HS-27A (cell line): Measurements from ENCODE around the gene HSD17B1.
"Not testable (repeated sequence)": the region's sequence is repeated elsewhere in the genome, so short reads cannot be mapped to it uniquely, and the experiment has no call there.

ENCODE experiments used
- DNase-seq: peaks from one replicate; pipeline ENCODE4 v3.0.0-alpha.2; 2012; ENCODE audit warnings: low read depth, missing footprints

HSD17B1 gene

DNA sequence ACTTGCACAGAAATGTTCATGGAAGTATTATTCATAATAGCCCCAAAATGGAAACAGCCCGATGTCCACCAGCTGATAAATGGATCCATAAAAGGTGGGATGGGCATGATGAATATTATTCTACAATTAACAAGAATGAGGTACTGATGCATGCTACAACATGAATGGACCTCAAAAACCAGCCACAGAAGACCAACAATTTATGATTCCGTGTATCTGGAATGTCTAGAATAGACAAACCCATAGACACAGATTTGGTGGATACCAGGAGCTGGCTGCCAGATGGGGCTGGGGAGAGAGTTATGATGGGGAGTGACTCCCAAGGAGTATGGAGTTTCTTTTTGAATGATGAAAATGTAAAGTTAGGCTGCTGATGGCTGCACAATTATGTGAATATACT lies 27.5 kb upstream of the HSD17B1 start:
- DNase-seq = no peak

DNA sequence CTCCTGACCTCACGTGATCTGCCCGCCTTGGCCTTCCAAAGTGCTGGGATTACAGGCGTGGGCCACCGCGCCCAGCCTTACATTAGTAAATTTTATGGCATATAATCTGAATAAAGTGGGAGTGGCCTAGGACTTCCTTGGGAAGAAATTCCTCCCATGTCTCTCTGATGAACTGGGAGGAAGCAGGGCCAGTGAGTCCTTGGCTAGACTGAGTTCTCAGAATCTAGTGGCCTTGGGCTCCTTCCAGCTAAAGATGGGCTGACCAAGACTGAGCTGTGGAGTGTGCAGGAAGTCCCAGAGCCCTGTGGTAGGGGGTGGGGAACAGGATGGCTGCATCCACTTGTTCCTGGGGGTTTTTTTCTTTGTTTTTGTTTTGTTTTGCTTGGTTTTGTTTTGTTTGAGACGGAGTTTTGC lies 26.7 kb upstream of the HSD17B1 start:
- no peak for DNase-seq

DNA sequence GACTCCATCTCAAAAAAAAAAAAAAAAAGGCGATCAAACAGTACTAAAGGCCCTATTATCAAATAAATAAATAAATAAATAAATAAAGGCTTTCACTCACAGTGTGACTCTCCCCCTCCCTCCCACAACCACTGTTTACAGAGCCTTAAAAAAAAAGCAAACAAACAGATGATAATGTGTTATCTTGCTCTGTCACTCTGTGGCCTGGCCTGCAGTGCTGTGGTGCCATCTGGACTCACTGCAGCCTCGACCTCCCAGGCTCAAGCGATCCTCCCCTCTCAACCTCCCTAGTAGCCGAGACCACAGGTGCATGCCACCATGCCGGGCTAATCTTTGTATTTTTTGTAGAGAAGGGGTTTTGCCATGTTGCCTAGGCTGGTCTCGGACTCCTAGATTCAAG lies 24.8 kb upstream of the HSD17B1 start:
- DNase-seq = no peak

DNA sequence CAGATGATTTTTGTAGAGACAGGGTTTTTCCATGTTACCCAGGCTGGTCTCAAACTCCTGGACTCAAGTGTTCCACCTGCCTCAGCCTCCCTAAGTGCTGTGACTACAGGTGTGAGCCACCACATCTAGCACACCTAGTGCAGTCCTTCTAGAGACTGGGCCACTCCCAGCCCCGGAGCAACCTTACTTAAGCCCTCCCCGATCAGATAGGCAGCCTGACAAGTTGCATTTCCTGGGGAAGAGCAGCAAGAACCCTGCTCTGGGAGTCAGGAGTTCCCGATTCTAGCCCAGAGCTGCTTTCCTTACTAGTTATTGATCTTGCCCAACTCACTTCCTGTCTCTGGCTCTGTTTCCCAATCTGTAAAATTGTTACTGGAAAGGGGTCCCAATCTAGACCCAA lies 23.7 kb upstream of the HSD17B1 start:
- DNase-seq = no peak

DNA sequence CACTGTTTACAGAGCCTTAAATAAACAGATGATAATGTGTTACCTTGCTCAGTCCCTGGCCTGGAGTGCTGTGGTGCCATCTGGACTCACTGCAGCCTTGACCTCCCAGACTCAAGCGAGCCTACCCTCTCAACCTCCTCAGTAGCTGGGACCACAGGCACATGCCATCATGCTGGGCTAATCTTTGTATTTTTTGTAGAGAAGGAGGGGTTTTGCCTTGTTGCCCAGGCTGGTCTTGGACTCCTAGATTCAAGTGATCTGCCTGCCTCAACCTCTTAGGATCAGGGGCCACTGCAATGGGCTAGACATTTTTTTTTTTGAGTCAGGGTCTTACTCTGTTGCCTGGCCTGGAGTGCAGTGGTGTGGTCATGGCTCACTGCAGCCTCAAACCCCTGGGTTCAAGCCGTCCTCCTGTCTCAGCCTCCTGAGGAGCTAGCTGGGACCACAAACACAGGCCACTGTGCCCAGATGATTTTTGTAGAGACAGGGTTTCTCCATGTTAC lies 21.7 kb upstream of the HSD17B1 start:
- DNase-seq = no peak

DNA sequence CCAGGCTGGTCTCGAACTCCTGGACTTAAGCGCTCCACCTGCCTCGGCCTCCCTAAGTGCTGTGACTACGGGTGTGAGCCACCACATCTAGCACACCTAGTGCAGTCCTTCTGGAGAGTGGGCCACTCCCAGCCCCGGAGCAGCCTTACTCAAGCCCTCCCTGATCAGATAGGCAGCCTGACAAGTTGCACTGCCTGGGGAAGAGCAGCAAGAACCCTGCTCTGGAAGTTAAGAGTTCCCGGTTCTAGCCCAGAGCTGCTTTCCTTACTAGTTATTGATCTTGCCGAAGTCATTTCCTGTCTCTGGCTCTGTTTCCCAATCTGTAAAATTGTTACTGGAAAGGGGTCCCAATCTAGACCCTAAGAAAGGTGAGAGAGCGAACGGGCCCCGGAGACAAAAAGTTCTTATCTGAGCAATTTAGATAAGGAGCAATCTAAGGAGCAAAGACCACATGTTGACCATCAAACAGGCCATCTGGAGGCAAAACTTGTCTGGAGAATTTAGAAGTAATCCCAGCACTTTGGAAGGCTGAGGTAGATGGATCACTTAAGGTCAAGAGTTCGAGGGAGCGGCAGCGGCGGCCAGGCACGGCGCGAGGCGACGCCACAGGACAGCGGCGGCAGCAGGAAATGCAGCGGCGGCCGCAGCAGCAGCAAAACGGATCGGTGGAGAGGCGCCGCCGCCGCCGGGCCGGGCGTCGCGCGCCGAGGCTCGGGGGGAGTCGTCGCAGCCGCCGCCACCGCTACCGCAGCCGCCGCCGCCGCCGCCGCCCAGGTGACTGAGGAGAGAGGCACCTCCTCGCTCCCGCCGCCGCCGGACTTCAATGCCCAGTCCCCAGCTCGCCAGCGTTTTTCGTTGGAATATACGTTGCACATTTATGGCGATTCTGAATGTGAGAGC lies 21.0 kb upstream of the HSD17B1 start:
- DNase-seq = no peak

DNA sequence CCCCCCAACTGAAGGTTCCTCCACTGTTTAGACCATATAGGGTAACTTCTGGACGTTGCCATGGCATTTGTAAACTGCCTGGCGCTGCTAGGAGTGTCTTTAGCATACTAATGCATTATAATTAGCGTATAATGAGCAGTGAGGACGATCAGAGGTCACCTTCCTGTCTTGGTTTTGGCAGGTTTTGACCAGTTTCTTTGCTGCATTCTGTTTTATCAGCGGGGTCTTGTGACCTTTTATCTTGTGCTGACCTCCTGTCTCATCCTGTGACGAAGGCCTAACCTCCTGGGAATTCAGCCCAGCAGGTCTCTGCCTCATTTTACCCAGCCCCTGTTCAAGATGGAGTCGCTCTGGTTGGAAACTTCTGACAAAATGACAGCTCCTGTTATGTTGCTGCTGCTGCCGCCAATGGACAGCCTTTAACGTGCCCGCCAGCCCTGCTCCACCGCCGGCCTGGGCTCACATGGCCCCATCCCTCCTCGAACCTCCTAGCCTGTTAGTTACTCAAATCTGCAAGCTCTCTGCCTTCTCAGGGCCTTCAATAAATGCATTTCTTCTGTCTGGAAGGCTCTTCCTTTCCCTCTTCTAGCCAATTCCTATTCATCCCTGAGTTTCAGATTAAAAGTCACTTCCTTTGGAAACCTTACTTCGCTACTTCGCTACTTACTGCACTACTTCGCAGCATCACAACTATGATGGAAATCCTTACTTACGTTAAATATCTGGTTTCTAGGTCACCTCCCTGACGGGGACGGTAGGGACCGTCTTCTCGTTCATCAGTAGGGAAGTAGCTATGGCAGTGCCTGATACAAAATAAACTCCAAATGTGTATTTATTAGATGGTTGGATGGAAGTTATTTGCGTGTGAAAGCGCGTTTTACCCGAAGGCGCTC lies 17.3 kb upstream of the HSD17B1 start:
- no peak for DNase-seq

DNA sequence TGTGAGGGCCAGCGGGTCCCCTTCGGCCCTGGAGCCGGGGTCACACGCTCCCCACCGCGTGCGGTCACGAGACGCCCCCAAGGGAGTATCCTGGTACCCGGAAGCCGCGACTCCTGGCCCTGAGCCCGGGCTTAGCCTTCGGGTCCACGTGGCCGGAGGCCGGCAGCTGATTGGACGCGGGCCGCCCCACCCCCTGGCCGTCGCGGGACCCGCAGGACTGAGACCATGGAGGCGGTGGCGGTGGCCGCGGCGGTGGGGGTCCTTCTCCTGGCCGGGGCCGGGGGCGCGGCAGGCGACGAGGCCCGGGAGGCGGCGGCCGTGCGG lies 16.7 kb upstream of the HSD17B1 start, which contains the start of gene NAGLU:
NAGLU (plus strand) TSS at position 194 of the 324 bp plus-strand sequence; CDS start at position 226, 32 bp downstream.
- DNase-seq = no peak

DNA sequence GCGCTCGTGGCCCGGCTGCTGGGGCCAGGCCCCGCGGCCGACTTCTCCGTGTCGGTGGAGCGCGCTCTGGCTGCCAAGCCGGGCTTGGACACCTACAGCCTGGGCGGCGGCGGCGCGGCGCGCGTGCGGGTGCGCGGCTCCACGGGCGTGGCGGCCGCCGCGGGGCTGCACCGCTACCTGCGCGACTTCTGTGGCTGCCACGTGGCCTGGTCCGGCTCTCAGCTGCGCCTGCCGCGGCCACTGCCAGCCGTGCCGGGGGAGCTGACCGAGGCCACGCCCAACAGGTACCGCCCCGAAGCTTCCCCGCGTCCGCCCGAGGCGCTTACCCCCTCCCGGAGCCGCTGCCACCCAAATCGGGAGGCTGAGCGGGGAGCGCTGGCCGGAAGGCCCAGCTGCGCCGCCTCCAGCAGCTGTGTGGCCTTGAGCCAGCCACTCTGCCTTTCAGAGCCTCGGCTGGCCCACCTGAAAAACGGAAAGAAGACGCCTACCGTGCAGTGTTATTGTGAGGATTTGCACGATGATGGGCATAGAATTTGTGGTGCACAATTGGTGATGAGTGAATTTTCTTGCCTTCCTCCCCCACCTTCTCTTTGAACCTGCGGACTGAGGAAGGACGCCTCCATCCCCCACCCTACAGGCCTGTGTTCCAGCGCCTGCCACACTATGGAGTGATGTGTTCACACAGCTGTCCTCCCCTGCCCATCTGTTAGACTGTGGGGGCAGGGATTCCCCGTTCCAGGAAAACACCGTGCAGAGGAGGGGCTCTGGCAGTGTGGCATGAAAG lies 16.2 kb upstream of the HSD17B1 start:
- DNase-seq = no peak

DNA sequence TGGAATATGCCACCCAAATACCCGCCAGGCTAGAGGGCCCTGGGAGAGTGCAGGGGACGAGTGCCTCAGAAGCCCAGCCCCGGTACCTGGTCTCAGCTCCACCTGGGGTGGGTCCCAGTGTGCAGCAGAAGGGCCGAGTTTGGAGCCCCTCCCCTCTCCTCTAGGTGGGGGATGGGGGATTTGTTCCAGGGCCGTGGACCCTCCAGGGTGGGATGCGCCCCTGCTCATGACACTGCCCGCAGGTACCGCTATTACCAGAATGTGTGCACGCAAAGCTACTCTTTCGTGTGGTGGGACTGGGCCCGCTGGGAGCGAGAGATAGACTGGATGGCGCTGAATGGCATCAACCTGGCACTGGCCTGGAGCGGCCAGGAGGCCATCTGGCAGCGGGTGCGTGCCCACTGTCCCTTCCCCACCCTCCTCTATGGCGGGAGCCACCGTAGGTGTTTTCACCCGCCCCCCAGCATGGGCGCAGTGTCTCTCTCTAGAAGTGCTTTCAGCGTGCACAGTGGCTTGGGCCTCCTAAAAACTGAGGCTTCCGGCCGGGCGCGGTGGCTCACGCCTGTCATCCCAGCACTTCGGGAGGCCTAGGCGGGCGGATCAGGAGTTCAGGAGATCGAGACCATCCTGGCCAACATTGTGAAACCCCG lies 15.4 kb upstream of the HSD17B1 start:
- DNase-seq = no peak

DNA sequence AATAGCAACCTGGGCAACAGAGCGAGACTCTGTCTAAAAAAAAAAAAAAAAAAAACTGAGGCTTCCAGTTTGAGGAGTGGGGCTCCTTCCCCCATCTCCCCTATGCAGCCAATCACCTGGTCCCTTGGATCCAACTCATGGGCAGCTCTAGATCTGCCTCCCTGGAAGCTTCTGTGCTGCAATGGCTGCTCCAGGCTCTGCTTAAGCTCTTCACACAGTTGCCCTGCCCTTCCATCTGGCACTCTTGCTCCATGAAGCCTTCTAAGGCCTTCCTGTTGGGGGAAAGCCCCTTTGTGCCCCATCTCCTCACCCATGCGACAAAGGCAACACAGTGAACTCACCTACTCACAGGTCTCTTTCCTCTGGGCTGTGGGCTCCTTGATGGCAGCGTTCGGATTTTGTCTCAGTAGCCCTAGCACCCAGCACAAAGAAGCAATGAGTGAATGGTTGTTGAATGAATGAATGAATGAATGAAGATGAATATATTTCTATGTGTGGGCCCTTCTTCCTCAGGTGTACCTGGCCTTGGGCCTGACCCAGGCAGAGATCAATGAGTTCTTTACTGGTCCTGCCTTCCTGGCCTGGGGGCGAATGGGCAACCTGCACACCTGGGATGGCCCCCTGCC lies 14.8 kb upstream of the HSD17B1 start:
- no peak for DNase-seq

DNA sequence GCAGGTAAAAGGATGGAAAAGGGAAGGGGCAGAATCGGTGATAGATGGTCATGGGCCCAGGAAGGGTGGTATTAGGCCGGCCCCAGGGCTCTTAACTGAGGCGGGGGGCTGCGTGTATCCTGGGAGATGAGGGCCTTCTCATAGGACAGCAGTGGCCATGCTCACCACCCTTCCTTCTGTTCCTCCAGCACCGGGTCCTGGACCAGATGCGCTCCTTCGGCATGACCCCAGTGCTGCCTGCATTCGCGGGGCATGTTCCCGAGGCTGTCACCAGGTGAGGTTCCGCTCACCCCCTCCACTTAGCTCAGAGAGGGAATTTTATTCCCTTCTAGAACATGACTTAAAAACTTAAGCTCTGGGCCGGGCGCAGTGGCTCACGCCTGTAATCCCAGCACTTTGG lies 14.2 kb upstream of the HSD17B1 start:
- no peak for DNase-seq

DNA sequence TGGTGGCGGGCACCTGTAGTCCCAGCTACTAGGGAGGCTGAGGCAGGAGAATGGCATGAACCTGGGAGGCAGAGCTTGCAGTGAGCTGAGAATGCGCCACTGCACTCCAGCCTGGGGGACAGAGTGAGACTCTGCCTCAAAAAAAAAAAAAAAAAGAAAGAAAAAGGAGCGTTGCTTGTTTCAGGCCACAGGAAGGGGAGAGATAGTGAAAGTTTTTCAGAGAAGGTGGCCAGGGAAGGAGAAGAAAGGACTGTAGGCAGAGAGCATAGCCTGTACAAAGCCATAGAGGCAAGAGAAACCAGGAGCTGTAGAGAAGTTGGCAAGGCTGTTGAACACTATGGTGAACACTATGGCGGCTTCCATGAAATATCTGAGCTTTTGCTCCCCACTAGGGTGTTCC lies 12.2 kb upstream of the HSD17B1 start:
- not testable (repeated sequence) for DNase-seq

DNA sequence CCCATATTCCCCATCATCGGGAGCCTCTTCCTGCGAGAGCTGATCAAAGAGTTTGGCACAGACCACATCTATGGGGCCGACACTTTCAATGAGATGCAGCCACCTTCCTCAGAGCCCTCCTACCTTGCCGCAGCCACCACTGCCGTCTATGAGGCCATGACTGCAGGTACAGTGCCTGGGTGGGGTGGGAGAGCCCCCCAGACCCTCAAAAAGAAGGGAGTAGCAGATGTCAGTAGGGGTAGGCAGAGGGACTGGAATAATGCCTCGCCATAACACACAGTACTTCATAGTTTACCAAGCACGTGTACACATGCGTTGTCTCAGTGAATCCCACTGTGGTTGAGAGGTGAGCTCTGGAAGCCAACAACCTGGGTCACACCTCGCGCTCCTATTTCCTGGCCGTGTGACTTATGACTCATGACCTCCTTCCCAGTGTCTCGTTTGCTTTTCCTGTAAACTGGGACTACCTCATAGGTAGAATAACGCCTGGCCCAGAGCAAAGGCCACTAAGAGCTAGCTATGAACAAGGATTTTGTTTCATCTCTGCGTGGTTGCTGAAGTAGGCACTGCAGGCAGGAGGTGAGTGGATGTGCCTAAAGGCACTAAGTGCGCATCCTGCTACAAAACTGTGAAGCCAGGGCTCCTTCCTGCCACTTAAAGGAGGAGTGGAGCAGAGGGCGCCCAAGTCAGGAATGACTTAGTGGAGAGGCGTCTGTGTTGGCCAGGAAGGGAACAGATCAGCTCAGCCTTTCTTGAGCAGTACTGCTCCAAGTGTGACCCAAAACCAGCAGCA lies 11.5 kb upstream of the HSD17B1 start:
- DNase-seq = no peak

DNA sequence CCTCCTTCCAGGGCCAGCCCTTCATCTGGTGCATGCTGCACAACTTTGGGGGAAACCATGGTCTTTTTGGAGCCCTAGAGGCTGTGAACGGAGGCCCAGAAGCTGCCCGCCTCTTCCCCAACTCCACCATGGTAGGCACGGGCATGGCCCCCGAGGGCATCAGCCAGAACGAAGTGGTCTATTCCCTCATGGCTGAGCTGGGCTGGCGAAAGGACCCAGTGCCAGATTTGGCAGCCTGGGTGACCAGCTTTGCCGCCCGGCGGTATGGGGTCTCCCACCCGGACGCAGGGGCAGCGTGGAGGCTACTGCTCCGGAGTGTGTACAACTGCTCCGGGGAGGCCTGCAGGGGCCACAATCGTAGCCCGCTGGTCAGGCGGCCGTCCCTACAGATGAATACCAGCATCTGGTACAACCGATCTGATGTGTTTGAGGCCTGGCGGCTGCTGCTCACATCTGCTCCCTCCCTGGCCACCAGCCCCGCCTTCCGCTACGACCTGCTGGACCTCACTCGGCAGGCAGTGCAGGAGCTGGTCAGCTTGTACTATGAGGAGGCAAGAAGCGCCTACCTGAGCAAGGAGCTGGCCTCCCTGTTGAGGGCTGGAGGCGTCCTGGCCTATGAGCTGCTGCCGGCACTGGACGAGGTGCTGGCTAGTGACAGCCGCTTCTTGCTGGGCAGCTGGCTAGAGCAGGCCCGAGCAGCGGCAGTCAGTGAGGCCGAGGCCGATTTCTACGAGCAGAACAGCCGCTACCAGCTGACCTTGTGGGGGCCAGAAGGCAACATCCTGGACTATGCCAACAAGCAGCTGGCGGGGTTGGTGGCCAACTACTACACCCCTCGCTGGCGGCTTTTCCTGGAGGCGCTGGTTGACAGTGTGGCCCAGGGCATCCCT lies 9.3 kb upstream of the HSD17B1 start:
- no peak for DNase-seq

DNA sequence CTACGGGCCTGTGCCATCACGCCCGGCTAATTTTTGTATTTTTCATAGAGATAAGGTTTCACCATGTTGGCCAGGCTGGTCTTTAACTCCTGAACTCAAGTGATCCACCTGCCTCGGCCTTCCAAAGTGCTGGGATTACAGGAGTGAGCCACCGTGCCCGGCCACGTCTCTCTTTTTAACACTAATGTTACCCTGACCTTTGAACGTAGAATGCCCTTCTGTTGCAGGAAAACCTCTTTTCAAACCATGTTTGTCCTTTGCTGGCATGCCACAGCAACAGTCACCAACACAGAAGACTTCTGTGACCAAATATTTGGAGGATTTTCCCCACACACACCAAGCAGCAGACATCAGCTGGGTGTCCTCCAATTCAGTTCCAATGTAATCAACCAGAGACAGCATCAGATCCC lies 7.8 kb upstream of the HSD17B1 start:
- no peak for DNase-seq

DNA sequence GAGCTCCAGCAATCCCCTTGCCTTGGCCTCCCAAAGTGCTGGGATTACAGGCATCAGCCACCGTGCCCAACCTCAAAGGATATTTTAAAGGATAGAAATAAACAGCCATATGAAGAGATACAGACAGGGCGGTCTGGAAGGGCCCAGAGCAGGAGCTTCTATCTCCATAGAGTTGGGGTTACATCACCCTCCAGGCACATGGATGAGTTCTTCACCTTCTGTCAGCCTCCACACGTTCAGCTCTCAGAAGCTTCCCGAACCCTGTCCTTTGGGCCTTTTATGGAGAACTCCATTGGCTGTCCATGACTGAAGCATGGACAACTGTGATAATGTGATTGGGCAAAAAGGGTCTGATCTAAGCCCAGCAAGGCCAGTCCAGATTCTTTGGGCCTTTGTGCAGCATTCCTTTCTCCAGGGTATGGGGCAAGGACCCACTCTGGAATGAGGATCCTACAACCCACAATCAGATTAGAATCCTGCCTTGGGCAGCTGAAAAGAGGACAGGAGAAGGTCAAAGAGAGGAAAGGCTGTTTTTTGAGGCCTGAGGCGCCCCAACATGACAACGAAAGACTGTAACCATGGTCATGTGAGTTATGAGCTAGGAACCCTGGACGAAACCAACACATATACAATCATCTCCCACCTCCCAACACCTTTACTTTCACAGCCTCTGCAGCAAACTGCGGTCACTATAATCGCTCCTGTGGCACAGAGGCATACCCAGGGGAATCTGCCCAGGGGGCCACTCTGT lies 6.8 kb upstream of the HSD17B1 start:
- DNase-seq = not testable (repeated sequence)

DNA sequence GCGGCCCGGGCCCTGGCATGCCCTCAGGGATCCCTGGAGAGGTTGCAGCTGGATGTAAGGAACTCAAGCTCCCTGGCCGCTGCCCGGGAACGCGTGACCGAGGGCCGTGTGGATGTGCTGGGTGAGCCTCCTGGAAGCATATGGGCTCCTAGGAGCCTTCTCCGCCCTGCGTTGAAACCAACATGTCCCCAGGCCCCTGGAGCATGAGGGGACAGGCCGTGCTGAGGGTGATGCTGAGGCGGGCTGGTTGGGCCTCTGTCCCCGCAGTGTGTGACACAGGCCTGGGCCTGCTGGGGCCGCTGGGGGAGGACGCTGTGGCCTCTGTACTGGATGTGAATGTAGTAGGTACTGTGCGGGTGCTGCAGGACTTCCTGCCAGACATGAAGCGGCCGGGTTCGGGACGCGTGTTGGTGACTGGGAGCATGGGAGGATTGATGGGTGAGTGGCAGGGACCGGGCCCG lies 5.7 kb upstream of the HSD17B1 start:
- no peak for DNase-seq
